Peyer's patch (tissue), 4 donors: ENCODE data around the gene NPR1.

ENCODE experiments used
- POLR2A ChIP-seq, 2 donors: fragments of 450-650 bp; IDR thresholded peaks; one replicate each; pipeline ENCODE4 v1.5.1; 2017; ENCODE audit warnings: antibody characterized with exemption in 2 of 2, mild to moderate bottlenecking in 2 of 2, moderate library complexity in 2 of 2
- TF ChIP-seq, protein P1 (sequence below), 6 experiments: fragments of 450-650 bp in 4 of 6; fragments of 200-600 bp in 2 of 6; sonication (generic) in 1 of 6; IDR thresholded peaks; one replicate each; pipeline ENCODE4 v1.5.1; 2017 to 2019; ENCODE audit warnings: antibody characterized with exemption in 6 of 6, mild to moderate bottlenecking in 3 of 6, moderate library complexity in 1 of 6

GRCh38 chr1:153684892-153685291 is 6.4 kb downstream of the NPR1 start:
- TF ChIP-seq, protein P1, sequence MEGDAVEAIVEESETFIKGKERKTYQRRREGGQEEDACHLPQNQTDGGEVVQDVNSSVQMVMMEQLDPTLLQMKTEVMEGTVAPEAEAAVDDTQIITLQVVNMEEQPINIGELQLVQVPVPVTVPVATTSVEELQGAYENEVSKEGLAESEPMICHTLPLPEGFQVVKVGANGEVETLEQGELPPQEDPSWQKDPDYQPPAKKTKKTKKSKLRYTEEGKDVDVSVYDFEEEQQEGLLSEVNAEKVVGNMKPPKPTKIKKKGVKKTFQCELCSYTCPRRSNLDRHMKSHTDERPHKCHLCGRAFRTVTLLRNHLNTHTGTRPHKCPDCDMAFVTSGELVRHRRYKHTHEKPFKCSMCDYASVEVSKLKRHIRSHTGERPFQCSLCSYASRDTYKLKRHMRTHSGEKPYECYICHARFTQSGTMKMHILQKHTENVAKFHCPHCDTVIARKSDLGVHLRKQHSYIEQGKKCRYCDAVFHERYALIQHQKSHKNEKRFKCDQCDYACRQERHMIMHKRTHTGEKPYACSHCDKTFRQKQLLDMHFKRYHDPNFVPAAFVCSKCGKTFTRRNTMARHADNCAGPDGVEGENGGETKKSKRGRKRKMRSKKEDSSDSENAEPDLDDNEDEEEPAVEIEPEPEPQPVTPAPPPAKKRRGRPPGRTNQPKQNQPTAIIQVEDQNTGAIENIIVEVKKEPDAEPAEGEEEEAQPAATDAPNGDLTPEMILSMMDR (IDR thresholded peaks at IDR 0.05): no peak
- TF ChIP-seq POLR2A (IDR thresholded peaks at IDR 0.05): no peak
